DND-41 (cell line): Measurements from ENCODE around the gene MYPN.
"Not testable (repeated sequence)": the region's sequence is repeated elsewhere in the genome, so short reads cannot be mapped to it uniquely, and the experiment has no call there.

ENCODE experiments used
- CTCF ChIP-seq: IDR thresholded peaks from 2 replicates; pipeline ENCODE4 v1.5.1; 2012; ENCODE audit warnings: borderline replicate concordance, low read length, moderate library complexity, mild to moderate bottlenecking; ENCODE audit not compliant: poor library complexity, severe bottlenecking; ENCODE audit errors: extremely low read depth
- EZH2 ChIP-seq: IDR thresholded peaks from 3 replicates; pipeline ENCODE4 v1.6.1; 2012; ENCODE audit warnings: borderline replicate concordance, low read depth, mild to moderate bottlenecking, moderate library complexity, low read length, inconsistent platforms; ENCODE audit not compliant: severe bottlenecking

GRCh38 chr10:68195776-68196175 is 86.5 kb downstream of the MYPN start:
- TF ChIP-seq CTCF, EZH2: not testable (repeated sequence)
